Measurements from ENCODE around the gene ZNF804A.

Gene ZNF804A

GRCh38 chr2:184624311-184624710 lies 26.0 kb downstream of the ZNF804A start:
- POLR2A ChIA-PET = no interaction called here
- DNase-seq (ENCODE audit: extremely low spot score) = no peak
- TF ChIP-seq CTCF (IDR thresholded peaks at IDR 0.05; ENCODE audit: control extremely low read depth, extremely low read depth, low read depth, missing control alignments) = no peak

GRCh38 chr2:184628051-184628450 lies 29.7 kb downstream of the ZNF804A start:
- no peak for TF ChIP-seq CTCF (IDR thresholded peaks at IDR 0.05; ENCODE audit: control extremely low read depth, extremely low read depth, low read depth, missing control alignments)
- DNase-seq (ENCODE audit: extremely low spot score) = no peak
- ChIA-PET POLR2A (no interaction called here), CTCF (no interaction called here)

More at GRCh38 chr2:184624311-184624710, 26.0 kb downstream of the ZNF804A start:
- CTCF ChIA-PET = no interaction called here

GRCh38 chr2:184633726-184634125 lies 35.4 kb downstream of the ZNF804A start:
- POLR2A ChIA-PET = no interaction called here
- no peak for TF ChIP-seq CTCF (IDR thresholded peaks at IDR 0.05; ENCODE audit: control extremely low read depth, extremely low read depth, low read depth, missing control alignments)
- DNase-seq (ENCODE audit: extremely low spot score) = no peak
- CTCF ChIA-PET = interaction anchor here (1.5 kb wide), 1 partner anchor 13 kb away, joined by 3 read pairs; no protein-coding TSS in a partner anchor

GRCh38 chr2:184637781-184638180 lies 39.5 kb downstream of the ZNF804A start:
- no peak for TF ChIP-seq CTCF (IDR thresholded peaks at IDR 0.05; ENCODE audit: control extremely low read depth, extremely low read depth, low read depth, missing control alignments)
- ChIA-PET POLR2A (no interaction called here), CTCF (interaction anchor here (0.9 kb wide), 1 partner anchor 9 kb away, joined by 3 read pairs; no protein-coding TSS in a partner anchor)
- DNase-seq (ENCODE audit: extremely low spot score) = no peak

- no peak for DNase-seq (ENCODE audit: extremely low spot score)
- CTCF ChIA-PET = interaction anchor here (0.6 to 1.4 kb wide), 3 partner anchors 9 to 51 kb away, joined by 3 to 4 read pairs (median 3); no protein-coding TSS in a partner anchor
- POLR2A ChIA-PET = no interaction called here
- no peak for TF ChIP-seq CTCF (IDR thresholded peaks at IDR 0.05; ENCODE audit: control extremely low read depth, extremely low read depth, low read depth, missing control alignments)
Observed at GRCh38 chr2:184644685-184645084, 46.4 kb downstream of the ZNF804A start.

GRCh38 chr2:184646177-184646576 lies 47.8 kb downstream of the ZNF804A start:
- no peak for DNase-seq (ENCODE audit: extremely low spot score)
- TF ChIP-seq CTCF (IDR thresholded peaks at IDR 0.05; ENCODE audit: control extremely low read depth, extremely low read depth, low read depth, missing control alignments) = no peak
- ChIA-PET CTCF (interaction anchor here (1.0 to 2.1 kb wide), 5 partner anchors 8 to 24 kb away, joined by 3 to 7 read pairs (median 3); no protein-coding TSS in a partner anchor), POLR2A (no interaction called here)
